CD4-positive, alpha-beta T cell (primary cell): Measurements from ENCODE around the gene CHID1. TPM values are rescaled to one million over a fixed set of nuclear protein-coding genes. Genes with fewer than 3 reads are reported as not detected.
A peak's percentile ranks its signal among the peaks of the same experiment; 100 is the strongest.

Experiments used
- ATAC-seq: fragments of 200-7000 bp; cut with Tn5 transposase; one replicate; pipeline ENCODE4 v1.10.0; 2022; ENCODE audit warnings: mild to moderate bottlenecking; ENCODE audit not compliant: poor library complexity
- CTCF ChIA-PET: fragments of 350-600 bp; sonication (Branson Sonifier 250); formaldehyde crosslinking; loops from one replicate; lab custom pipeline; 2021; ENCODE audit warnings: antibody characterized with exemption, inconsistent platforms; lab: Charles Lee
- POLR2A ChIA-PET: fragments of 350-600 bp; sonication (Branson Sonifier 250); formaldehyde crosslinking; loops from one replicate; lab custom pipeline; 2021; ENCODE audit warnings: antibody characterized with exemption, inconsistent platforms; lab: Charles Lee
- DNase-seq, 14 experiments: peaks; one replicate each; pipeline ENCODE4 v3.0.0-alpha.2; 2013 to 2020; ENCODE audit warnings: mixed read lengths in 2 of 14
- H3K27ac ChIP-seq, 2 donors: one replicate each; pipeline versions ENCODE4 v1.5.1 to v1.7.0; 2013; ENCODE audit warnings: low read length in 2 of 2, low read depth in 1 of 2, mild to moderate bottlenecking in 1 of 2
- H3K27me3 ChIP-seq, 2 experiments: 1 replicate in 1 of 2; 2 replicates in 1 of 2; pipeline versions ENCODE4 v1.6.1 to v1.7.0; 2013; ENCODE audit warnings: low read length in 2 of 2, control low read depth in 1 of 2, mild to moderate bottlenecking in 1 of 2, moderate library complexity in 1 of 2; ENCODE audit not compliant: insufficient read depth in 2 of 2, control insufficient read depth in 1 of 2
- H3K36me3 ChIP-seq: one replicate; pipeline ENCODE4 v1.6.1; 2013; ENCODE audit warnings: low read length, control low read depth; ENCODE audit not compliant: insufficient read depth
- H3K4me1 ChIP-seq: one replicate; pipeline ENCODE4 v1.6.1; 2013; ENCODE audit warnings: low read length, control low read depth; ENCODE audit not compliant: insufficient read depth
- H3K4me3 ChIP-seq: one replicate; pipeline ENCODE4 v1.5.1; 2013; ENCODE audit warnings: mild to moderate bottlenecking, low read length, moderate library complexity
- H3K9me3 ChIP-seq, 2 experiments: 1 replicate in 1 of 2; 2 replicates in 1 of 2; pipeline versions ENCODE4 v1.6.1 to v1.7.0; 2013; ENCODE audit warnings: low read length in 2 of 2, mild to moderate bottlenecking in 2 of 2, control low read depth in 1 of 2, moderate library complexity in 1 of 2; ENCODE audit not compliant: control insufficient read depth in 1 of 2, insufficient read depth in 1 of 2
- H3K27ac Mint-ChIP-seq: one replicate; pipeline ENCODE4 v1.8.0; 2020; ENCODE audit warnings: mixed read lengths
- H3K27me3 Mint-ChIP-seq: one replicate; pipeline ENCODE4 v1.8.0; 2021; ENCODE audit warnings: mixed read lengths
- H3K36me3 Mint-ChIP-seq: one replicate; pipeline ENCODE4 v1.8.0; 2021; ENCODE audit warnings: low read depth, mixed read lengths
- H3K4me1 Mint-ChIP-seq: one replicate; pipeline ENCODE4 v1.8.0; 2021; ENCODE audit warnings: low read depth, mixed read lengths
- H3K4me3 Mint-ChIP-seq: one replicate; pipeline ENCODE4 v1.8.0; 2020; ENCODE audit warnings: mild to moderate bottlenecking, mixed read lengths
- H3K9me3 Mint-ChIP-seq: one replicate; pipeline ENCODE4 v1.8.0; 2020; ENCODE audit warnings: mixed read lengths
- intact Hi-C, 2 experiments: fragments of 100-400 bp; cut with DNase I in 1 of 2; cut with micrococcal nuclease in 1 of 2; formaldehyde crosslinking; loops; one replicate each; pipeline versions ENCODE4 v1.15.1 to v1.9.0; 2023 to 2025; cut with DNase I, micrococcal nuclease
- total RNA-seq, 174 experiments: library from RNA in 2 of 174; stranded (reverse) in 2 of 174; gene quantifications; one replicate each; pipeline ENCODE4 v1.2.3 and lab custom pipeline; 2021 to 2026
- TF ChIP-seq, protein P1 (sequence below): fragments of 200-600 bp; IDR thresholded peaks from one replicate; pipeline ENCODE4 v1.8.0; 2022; ENCODE audit warnings: antibody characterized with exemption, mild to moderate bottlenecking

Gene CHID1
- total RNA-seq, 2 experiments from 2014 or later: 17.1 to 22.8 TPM

DNA sequence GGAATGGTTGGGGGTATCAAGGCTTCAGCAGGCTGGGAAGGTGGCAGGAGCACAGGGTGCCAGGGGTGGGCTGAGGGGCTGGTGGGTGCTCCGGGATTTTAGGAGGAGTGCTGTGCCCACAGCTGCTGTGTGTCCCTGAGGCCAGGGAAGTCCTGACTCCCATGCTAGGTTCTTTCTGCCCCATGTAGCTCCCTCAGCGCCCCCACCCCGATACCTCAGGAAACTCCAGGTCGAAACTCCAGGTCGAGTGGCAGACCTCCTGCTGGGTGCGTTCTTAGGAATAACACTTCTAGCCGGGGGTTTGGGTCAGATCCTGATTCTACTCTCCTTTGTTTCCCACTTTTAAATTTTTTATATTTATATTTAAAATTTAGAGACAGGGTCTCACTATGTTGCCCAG lies 23.3 kb upstream of the CHID1 start:
- Histone ChIP-seq H3K27me3 (no peaks in the 10 kb centered on the region), H3K27ac (no peak overlapping the region), H3K36me3 (peaks cover 7% of the 10 kb centered on the region), H3K9me3 (no peaks in the 10 kb centered on the region), H3K4me1 (peaks cover 57% of the 10 kb centered on the region), H3K4me3 (no peak overlapping the region)
- DNase-seq (no peak), ATAC-seq (no peak)
- TF ChIP-seq, protein P1, sequence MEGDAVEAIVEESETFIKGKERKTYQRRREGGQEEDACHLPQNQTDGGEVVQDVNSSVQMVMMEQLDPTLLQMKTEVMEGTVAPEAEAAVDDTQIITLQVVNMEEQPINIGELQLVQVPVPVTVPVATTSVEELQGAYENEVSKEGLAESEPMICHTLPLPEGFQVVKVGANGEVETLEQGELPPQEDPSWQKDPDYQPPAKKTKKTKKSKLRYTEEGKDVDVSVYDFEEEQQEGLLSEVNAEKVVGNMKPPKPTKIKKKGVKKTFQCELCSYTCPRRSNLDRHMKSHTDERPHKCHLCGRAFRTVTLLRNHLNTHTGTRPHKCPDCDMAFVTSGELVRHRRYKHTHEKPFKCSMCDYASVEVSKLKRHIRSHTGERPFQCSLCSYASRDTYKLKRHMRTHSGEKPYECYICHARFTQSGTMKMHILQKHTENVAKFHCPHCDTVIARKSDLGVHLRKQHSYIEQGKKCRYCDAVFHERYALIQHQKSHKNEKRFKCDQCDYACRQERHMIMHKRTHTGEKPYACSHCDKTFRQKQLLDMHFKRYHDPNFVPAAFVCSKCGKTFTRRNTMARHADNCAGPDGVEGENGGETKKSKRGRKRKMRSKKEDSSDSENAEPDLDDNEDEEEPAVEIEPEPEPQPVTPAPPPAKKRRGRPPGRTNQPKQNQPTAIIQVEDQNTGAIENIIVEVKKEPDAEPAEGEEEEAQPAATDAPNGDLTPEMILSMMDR: no peak
- POLR2A ChIA-PET: no interaction called here
- intact Hi-C loops: no loop called here
- peaks cover 65% of the 10 kb centered on the region for H3K4me1 Mint-ChIP-seq
- no peaks in the 10 kb centered on the region for H3K27me3 Mint-ChIP-seq
- CTCF ChIA-PET: no interaction called here
- H3K36me3 Mint-ChIP-seq: peaks cover 16% of the 10 kb centered on the region
- H3K4me3 Mint-ChIP-seq: no peak overlapping the region
- H3K9me3 Mint-ChIP-seq: no peaks in the 10 kb centered on the region
- H3K27ac Mint-ChIP-seq: no peak overlapping the region

GRCh38 chr11:933142-933851 lies 22.7 kb upstream of the CHID1 start:
- peaks cover 15% of the 10 kb centered on the region for H3K36me3 Mint-ChIP-seq
- POLR2A ChIA-PET: interaction anchor here (0.9 kb wide), 1 partner anchor 11 kb away, joined by 3 read pairs; no protein-coding TSS in a partner anchor
- CTCF ChIA-PET: no interaction called here
- Histone ChIP-seq H3K4me1 (peaks cover 63% of the 10 kb centered on the region), H3K36me3 (peaks cover 7% of the 10 kb centered on the region), H3K9me3 (no peaks in the 10 kb centered on the region), H3K27me3 (no peaks in the 10 kb centered on the region), H3K27ac (no peak overlapping the region), H3K4me3 (no peak overlapping the region)
- ATAC-seq (no peak), DNase-seq (no peak)
- H3K4me1 Mint-ChIP-seq: peaks cover 68% of the 10 kb centered on the region
- intact Hi-C loops: no loop called here
- H3K9me3 Mint-ChIP-seq: no peaks in the 10 kb centered on the region
- peak overlapping the region; percentile 43 for H3K4me3 Mint-ChIP-seq
- H3K27ac Mint-ChIP-seq: peak overlapping the region; percentile 2
- TF ChIP-seq, protein P1: no peak
- H3K27me3 Mint-ChIP-seq: no peaks in the 10 kb centered on the region

DNA sequence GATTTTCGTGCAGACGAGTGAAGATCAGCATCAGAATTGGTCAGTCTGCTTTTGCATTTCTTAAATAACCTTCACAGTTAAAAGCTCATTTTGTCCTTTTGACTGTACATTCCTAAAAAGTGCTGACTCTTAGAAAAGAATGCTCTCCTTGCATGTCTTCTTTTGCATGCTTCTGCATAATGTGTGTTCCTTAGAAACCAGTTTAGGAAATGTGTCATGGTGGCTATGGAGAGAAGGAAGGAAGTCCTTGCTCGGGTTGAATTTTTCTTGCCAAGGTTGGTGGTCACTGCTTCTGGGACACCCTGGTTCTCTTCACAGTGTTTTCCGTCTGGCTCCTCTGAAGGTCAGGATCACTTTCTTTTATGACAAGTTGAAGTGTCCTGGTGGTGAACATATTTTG lies 21.8 kb upstream of the CHID1 start:
- peaks cover under 1% of the 10 kb centered on the region for H3K36me3 ChIP-seq
- no peaks in the 10 kb centered on the region for H3K27me3 Mint-ChIP-seq
- DNase-seq: no peak
- intact Hi-C loops: no loop called here
- peak overlapping the region; percentile 39 for H3K27ac Mint-ChIP-seq
- H3K4me3 Mint-ChIP-seq: peak overlapping the region; percentile 7
- no peak overlapping the region for H3K4me3 ChIP-seq
- H3K36me3 Mint-ChIP-seq: peaks cover 17% of the 10 kb centered on the region
- H3K9me3 Mint-ChIP-seq: no peaks in the 10 kb centered on the region
- no peaks in the 10 kb centered on the region for H3K9me3 ChIP-seq
- H3K27ac ChIP-seq: no peak overlapping the region
- ChIA-PET POLR2A (no interaction called here), CTCF (no interaction called here)
- ATAC-seq: no peak
- TF ChIP-seq, protein P1: no peak
- no peaks in the 10 kb centered on the region for H3K27me3 ChIP-seq
- H3K4me1 ChIP-seq: peaks cover 64% of the 10 kb centered on the region
- H3K4me1 Mint-ChIP-seq: peaks cover 68% of the 10 kb centered on the region
